MM.1S (cell line): ENCODE measurements around the gene AHNAK.

Experiments used
- CTCF ChIP-seq: fragments of 300-600 bp; sonication (generic); IDR thresholded peaks from 2 replicates; pipeline ENCODE4 v1.5.1; 2016; ENCODE audit warnings: antibody characterized with exemption, low read length, mixed read lengths
- EZH2 ChIP-seq: fragments of 300-600 bp; sonication (generic); optimal IDR thresholded peaks from 2 replicates; pipeline ENCODE3; 2017; ENCODE audit warnings: low read depth, mild to moderate bottlenecking, antibody characterized with exemption, low read length, mixed read lengths
- EZH2phosphoT487 ChIP-seq: fragments of 300-600 bp; sonication (generic); IDR thresholded peaks from 2 replicates; pipeline ENCODE4 v1.6.1; 2018; ENCODE audit warnings: antibody characterized with exemption, low read length

DNA sequence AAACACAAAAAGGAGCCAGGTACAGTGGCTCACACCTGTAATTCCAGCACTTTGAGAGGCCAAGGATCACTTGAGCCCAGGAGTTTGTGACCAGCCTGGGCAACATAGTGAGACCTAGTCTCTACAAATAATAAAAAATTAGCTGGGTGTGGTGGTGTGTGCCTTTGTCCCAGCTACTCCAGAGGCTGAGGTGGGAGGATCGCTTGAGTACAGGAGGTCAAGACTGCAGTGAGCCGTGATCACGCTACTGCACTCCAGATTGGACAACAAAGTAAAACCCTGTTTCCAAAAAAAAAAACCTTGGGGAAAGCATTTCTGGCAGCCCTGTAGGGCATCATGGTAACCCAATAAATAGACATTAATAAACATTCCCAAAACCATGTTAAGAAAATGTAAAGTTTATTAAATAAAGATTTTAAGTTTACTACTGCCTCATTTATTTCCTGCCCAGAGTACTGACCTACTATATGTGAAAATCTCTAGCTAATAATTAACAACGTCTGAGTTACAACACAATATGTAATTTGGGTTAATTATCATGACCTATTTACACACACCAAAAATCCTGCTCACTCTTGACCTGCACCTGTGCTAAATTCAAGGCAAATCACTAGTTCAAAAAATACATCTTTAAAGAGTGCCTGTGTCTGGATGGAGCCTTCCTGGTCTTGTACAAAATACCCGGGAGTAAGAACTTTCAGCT is 18.6 kb upstream of the AHNAK start:
- no peak for TF ChIP-seq EZH2
- no peak for TF ChIP-seq EZH2phosphoT487
- no peak for TF ChIP-seq CTCF
